ENCODE data around the gene COX5A. TPM values are rescaled to one million over a fixed set of nuclear protein-coding genes. Genes with fewer than 3 reads are reported as not detected.

COX5A gene
- total RNA-seq, 2 donors from 2014 or later: 243 to 279 TPM

- H3K27ac ChIP-seq (ENCODE audit: low read depth, low read length): no peak overlapping the region
- no peaks in the 10 kb centered on the region for H3K36me3 ChIP-seq (ENCODE audit: control insufficient read depth, insufficient read depth, low read length)
- 23 to 51% methylated on average over 3 of the region's 3 CpGs for WGBS, 2 experiments (ENCODE audit: insufficient coverage in 1 of 2, insufficient read length in 1 of 2)
- no peak overlapping the region for H3K4me3 Mint-ChIP-seq
- no peak overlapping the region for H3K9ac ChIP-seq (ENCODE audit: extremely low read depth, low read length, poor library complexity, severe bottlenecking)
- H3K27ac Mint-ChIP-seq: no peak overlapping the region
- no peaks in the 10 kb centered on the region for H3K36me3 Mint-ChIP-seq (ENCODE audit: low read depth)
- H3K4me1 ChIP-seq (ENCODE audit: control insufficient read depth, insufficient read depth, low read length): no peaks in the 10 kb centered on the region
- TF ChIP-seq CTCF (conservative IDR thresholded peaks at IDR 0.05): no peak
- H3K4me1 Mint-ChIP-seq: no peaks in the 10 kb centered on the region
- no peaks in the 10 kb centered on the region for H3K9me3 Mint-ChIP-seq
- DNase-seq: no peak
- peaks cover 4% of the 10 kb centered on the region for H3K27me3 Mint-ChIP-seq (ENCODE audit: insufficient read depth)
- H3K4me3 ChIP-seq (ENCODE audit: low read length): no peak overlapping the region
- no peaks in the 10 kb centered on the region for H3K9me3 ChIP-seq (ENCODE audit: control insufficient read depth, low read length)
- H3K27me3 ChIP-seq (ENCODE audit: control insufficient read depth, insufficient read depth, low read length, poor library complexity, severe bottlenecking): no peaks in the 10 kb centered on the region
These were observed 40.6 kb upstream of the COX5A start for GRCh38 chr15:74978503-74978902.

- no peaks in the 10 kb centered on the region for H3K9me3 ChIP-seq (ENCODE audit: control insufficient read depth, low read length)
- H3K4me3 ChIP-seq (ENCODE audit: low read length): no peak overlapping the region
- Mint-ChIP-seq H3K36me3 (ENCODE audit: low read depth) (no peaks in the 10 kb centered on the region), H3K9me3 (no peaks in the 10 kb centered on the region), H3K4me1 (no peaks in the 10 kb centered on the region), H3K27me3 (ENCODE audit: insufficient read depth) (peaks cover 5% of the 10 kb centered on the region), H3K27ac (no peak overlapping the region), H3K4me3 (no peak overlapping the region)
- no peak overlapping the region for H3K27ac ChIP-seq (ENCODE audit: low read depth, low read length)
- no peaks in the 10 kb centered on the region for H3K36me3 ChIP-seq (ENCODE audit: control insufficient read depth, insufficient read depth, low read length)
- DNase-seq: no peak
- H3K4me1 ChIP-seq (ENCODE audit: control insufficient read depth, insufficient read depth, low read length): no peaks in the 10 kb centered on the region
- H3K9ac ChIP-seq (ENCODE audit: extremely low read depth, low read length, poor library complexity, severe bottlenecking): no peak overlapping the region
- whole genome bisulfite sequencing, 2 experiments (ENCODE audit: insufficient coverage in 1 of 2, insufficient read length in 1 of 2): 81 to 100% methylated on average over 1 of the region's 1 CpG
- H3K27me3 ChIP-seq (ENCODE audit: control insufficient read depth, insufficient read depth, low read length, poor library complexity, severe bottlenecking): no peaks in the 10 kb centered on the region
- TF ChIP-seq CTCF (conservative IDR thresholded peaks at IDR 0.05): no peak
These were observed 40.2 kb upstream of the COX5A start for GRCh38 chr15:74978077-74978476.

GRCh38 chr15:74977599-74977998 lies 39.7 kb upstream of the COX5A start:
- Histone ChIP-seq H3K4me3 (ENCODE audit: low read length) (no peak overlapping the region), H3K9ac (ENCODE audit: extremely low read depth, low read length, poor library complexity, severe bottlenecking) (no peak overlapping the region), H3K27me3 (ENCODE audit: control insufficient read depth, insufficient read depth, low read length, poor library complexity, severe bottlenecking) (no peaks in the 10 kb centered on the region), H3K4me1 (ENCODE audit: control insufficient read depth, insufficient read depth, low read length) (no peaks in the 10 kb centered on the region), H3K36me3 (ENCODE audit: control insufficient read depth, insufficient read depth, low read length) (no peaks in the 10 kb centered on the region), H3K27ac (ENCODE audit: low read depth, low read length) (no peak overlapping the region), H3K9me3 (ENCODE audit: control insufficient read depth, low read length) (no peaks in the 10 kb centered on the region)
- WGBS, 2 experiments (ENCODE audit: insufficient coverage in 1 of 2, insufficient read length in 1 of 2): 96 to 100% methylated on average over 1 to 4 of the region's 4 CpGs
- Mint-ChIP-seq H3K27ac (no peak overlapping the region), H3K4me1 (no peaks in the 10 kb centered on the region), H3K4me3 (no peak overlapping the region), H3K36me3 (ENCODE audit: low read depth) (no peaks in the 10 kb centered on the region), H3K27me3 (ENCODE audit: insufficient read depth) (peaks cover 9% of the 10 kb centered on the region), H3K9me3 (peaks cover 2% of the 10 kb centered on the region)
- TF ChIP-seq CTCF (conservative IDR thresholded peaks at IDR 0.05): no peak
- DNase-seq: no peak
